ENCODE measurements around the gene PSMD3. TPM values are rescaled to one million over a fixed set of nuclear protein-coding genes. Genes with fewer than 3 reads are reported as not detected.

PSMD3 gene
- polyA plus RNA-seq, 1 donor (not counting 4 experiments of a cell fraction or from before 2014, with no cell fraction given): 108 TPM

- no peak overlapping the region for H2AFZ ChIP-seq (ENCODE audit: control insufficient read depth, low read length)
- no peak overlapping the region for H3K9ac ChIP-seq (ENCODE audit: control insufficient read depth, extremely low read depth, insufficient read depth, low read length)
- H4K20me1 ChIP-seq (ENCODE audit: control insufficient read depth, extremely low read depth, insufficient read depth, low read length): no peaks in the 10 kb centered on the region
- H3K27me3 ChIP-seq (ENCODE audit: control insufficient read depth, extremely low read depth, insufficient read depth, low read length): no peaks in the 10 kb centered on the region
- no peak overlapping the region for H3K4me2 ChIP-seq (ENCODE audit: control insufficient read depth, extremely low read depth, insufficient read depth, low read depth, low read length)
- dilution Hi-C loops (cut with MboI; ENCODE audit: extremely low pct_ligation_motif_present, low sequenced_read_pairs): no loop called here
- H3K4me1 ChIP-seq (ENCODE audit: control insufficient read depth, extremely low read depth, insufficient read depth, low read length): peaks cover 54% of the 10 kb centered on the region
- TF ChIP-seq CTCF (optimal IDR thresholded peaks at IDR 0.05 in 1 of 3, IDR thresholded peaks at IDR 0.05 in 1 of 3, conservative IDR thresholded peaks at IDR 0.05 in 1 of 3; ENCODE audit: extremely low read depth in 1 of 3, insufficient read depth in 2 of 3, low read length in 3 of 3) (no peak), EZH2 (IDR thresholded peaks at IDR 0.05; ENCODE audit: low read length) (no peak)
- FAIRE-seq (no peak), DNase-seq (ENCODE audit: low read depth, low spot score) (no peak)
- H3K9me3 ChIP-seq (ENCODE audit: control insufficient read depth, low read depth, low read length): no peaks in the 10 kb centered on the region
- H3K4me3 ChIP-seq (ENCODE audit: control insufficient read depth in 2 of 3, extremely low read depth in 1 of 3, insufficient read depth in 2 of 3, low read depth in 1 of 3, low read length in 3 of 3): no peak overlapping the region
- H3K27ac ChIP-seq (ENCODE audit: control insufficient read depth, insufficient read depth, low read length): no peak overlapping the region
- no peaks in the 10 kb centered on the region for H3K79me2 ChIP-seq (ENCODE audit: control insufficient read depth, insufficient read depth, low read length)
- H3K9me1 ChIP-seq (ENCODE audit: control insufficient read depth, extremely low read depth, insufficient read depth, low read length): no peaks in the 10 kb centered on the region
- peaks cover 17 to 53% of the 10 kb centered on the region in 2 experiments for H3K36me3 ChIP-seq (ENCODE audit: control insufficient read depth in 2 of 2, extremely low read depth in 1 of 2, insufficient read depth in 2 of 2, low read length in 2 of 2)
Observed at GRCh38 chr17:40028595-40028994, 48.0 kb downstream of the PSMD3 start.

GRCh38 chr17:40031706-40032105, 51.1 kb downstream of the PSMD3 start:
- Histone ChIP-seq H3K79me2 (ENCODE audit: control insufficient read depth, insufficient read depth, low read length) (no peaks in the 10 kb centered on the region), H3K4me3 (ENCODE audit: control insufficient read depth in 2 of 3, extremely low read depth in 1 of 3, insufficient read depth in 2 of 3, low read depth in 1 of 3, low read length in 3 of 3) (no peak overlapping the region), H3K9me1 (ENCODE audit: control insufficient read depth, extremely low read depth, insufficient read depth, low read length) (no peaks in the 10 kb centered on the region), H2AFZ (ENCODE audit: control insufficient read depth, low read length) (peak overlapping the region; percentile 42), H3K9me3 (ENCODE audit: control insufficient read depth, low read depth, low read length) (no peaks in the 10 kb centered on the region), H3K36me3 (ENCODE audit: control insufficient read depth in 2 of 2, extremely low read depth in 1 of 2, insufficient read depth in 2 of 2, low read length in 2 of 2) (peaks cover 22 to 40% of the 10 kb centered on the region in 2 experiments), H3K27ac (ENCODE audit: control insufficient read depth, insufficient read depth, low read length) (peak overlapping the region; percentile 45), H3K4me1 (ENCODE audit: control insufficient read depth, extremely low read depth, insufficient read depth, low read length) (peaks cover 29% of the 10 kb centered on the region), H4K20me1 (ENCODE audit: control insufficient read depth, extremely low read depth, insufficient read depth, low read length) (no peaks in the 10 kb centered on the region), H3K4me2 (ENCODE audit: control insufficient read depth, extremely low read depth, insufficient read depth, low read depth, low read length) (peak overlapping the region; percentile 35), H3K9ac (ENCODE audit: control insufficient read depth, extremely low read depth, insufficient read depth, low read length) (peak overlapping the region; percentile 55), H3K27me3 (ENCODE audit: control insufficient read depth, extremely low read depth, insufficient read depth, low read length) (no peaks in the 10 kb centered on the region)
- no peak for TF ChIP-seq CTCF (optimal IDR thresholded peaks at IDR 0.05 in 1 of 3, IDR thresholded peaks at IDR 0.05 in 1 of 3, conservative IDR thresholded peaks at IDR 0.05 in 1 of 3; ENCODE audit: extremely low read depth in 1 of 3, insufficient read depth in 2 of 3, low read length in 3 of 3)
- no peak for TF ChIP-seq EZH2 (IDR thresholded peaks at IDR 0.05; ENCODE audit: low read length)
- FAIRE-seq (peak; percentile 96), DNase-seq (ENCODE audit: low read depth, low spot score) (peak; percentile 63)
- dilution Hi-C loops (cut with MboI; ENCODE audit: extremely low pct_ligation_motif_present, low sequenced_read_pairs): no loop called here
